ENCODE results near the gene QRICH1.

The QRICH1 gene

GRCh38 chr3:49028673-49029562 lies 65.0 kb downstream of the QRICH1 start, which contains the start of gene IMPDH2:
TSS of gene IMPDH2 (minus strand) at chr3:49029398. CDS start at chr3:49029350, 48 bp downstream.
- TF ChIP-seq CTCF (conservative IDR thresholded peaks at IDR 0.05; ENCODE audit: low read depth, low read length) = peak; percentile 10
- H3K4me3 ChIP-seq (ENCODE audit: low read length) = peak within 1 kb of the TSS; percentile 87
- DNase-seq (ENCODE audit: low read depth) = no peak

- no peak for DNase-seq (ENCODE audit: low read depth)
- no peak for TF ChIP-seq CTCF (conservative IDR thresholded peaks at IDR 0.05; ENCODE audit: low read depth, low read length)
- peak overlapping the region; percentile 87 for H3K4me3 ChIP-seq (ENCODE audit: low read length)
Observed at GRCh38 chr3:49028298-49028672, 65.6 kb downstream of the QRICH1 start.

GRCh38 chr3:49027634-49028033 lies 66.2 kb downstream of the QRICH1 start:
- DNase-seq (ENCODE audit: low read depth) = no peak
- H3K4me3 ChIP-seq (ENCODE audit: low read length) = no peak overlapping the region
- TF ChIP-seq CTCF (conservative IDR thresholded peaks at IDR 0.05; ENCODE audit: low read depth, low read length) = no peak

- no peak for TF ChIP-seq CTCF (conservative IDR thresholded peaks at IDR 0.05; ENCODE audit: low read depth, low read length)
- DNase-seq (ENCODE audit: low read depth) = no peak
- no peak overlapping the region for H3K4me3 ChIP-seq (ENCODE audit: low read length)
Observed at GRCh38 chr3:49026536-49026935, 67.3 kb downstream of the QRICH1 start.

GRCh38 chr3:49025793-49026520 lies 67.9 kb downstream of the QRICH1 start:
- H3K4me3 ChIP-seq (ENCODE audit: low read length) = no peak overlapping the region
- DNase-seq (ENCODE audit: low read depth) = no peak
- TF ChIP-seq CTCF (conservative IDR thresholded peaks at IDR 0.05; ENCODE audit: low read depth, low read length) = no peak

- TF ChIP-seq CTCF (conservative IDR thresholded peaks at IDR 0.05; ENCODE audit: low read depth, low read length) = no peak
- DNase-seq (ENCODE audit: low read depth) = no peak
- H3K4me3 ChIP-seq (ENCODE audit: low read length) = no peak overlapping the region
Observed at GRCh38 chr3:49025005-49025792, 68.7 kb downstream of the QRICH1 start.

Measured in retinal pigment epithelial cell (primary cell).